Smooth muscle cell (in vitro differentiated cells): ENCODE measurements around the gene SLC25A47. TPM values are rescaled to one million over a fixed set of nuclear protein-coding genes. Genes with fewer than 3 reads are reported as not detected.

Experiments
- DNase-seq: peaks from one replicate; lab custom pipeline; 2025; ENCODE audit not compliant: unreplicated experiment; lab: John Stamatoyannopoulos, UW
- H2AFZ ChIP-seq: fragments of 200-600 bp; sonication (generic); 2 replicates; pipeline ENCODE4 v1.6.0; 2016; ENCODE audit warnings: antibody characterized with exemption, low read depth, mild to moderate bottlenecking
- H3F3A ChIP-seq: fragments of 200-600 bp; sonication (generic); 2 replicates; pipeline ENCODE4 v1.6.0; 2017; ENCODE audit warnings: antibody characterized with exemption, low read depth
- H3K27ac ChIP-seq: fragments of 200-600 bp; sonication (generic); 2 replicates; pipeline ENCODE4 v1.5.1; 2016; ENCODE audit warnings: low read depth, mild to moderate bottlenecking
- H3K27me3 ChIP-seq: fragments of 200-600 bp; sonication (generic); 2 replicates; pipeline ENCODE4 v1.6.1; 2016; ENCODE audit warnings: low read depth, mild to moderate bottlenecking
- H3K36me3 ChIP-seq: fragments of 200-600 bp; sonication (generic); 2 replicates; pipeline ENCODE4 v1.5.1; 2016; ENCODE audit warnings: low read depth
- H3K4me1 ChIP-seq: fragments of 200-600 bp; sonication (generic); 2 replicates; pipeline ENCODE4 v1.5.1; 2016; ENCODE audit warnings: low read depth
- H3K4me2 ChIP-seq: fragments of 200-600 bp; sonication (generic); 2 replicates; pipeline ENCODE4 v1.6.0; 2016; ENCODE audit warnings: mild to moderate bottlenecking
- H3K4me3 ChIP-seq: fragments of 200-600 bp; sonication (generic); 2 replicates; pipeline ENCODE4 v1.5.1; 2016; ENCODE audit warnings: mild to moderate bottlenecking
- H3K79me2 ChIP-seq: fragments of 200-600 bp; sonication (generic); 2 replicates; pipeline ENCODE4 v1.6.0; 2016; ENCODE audit warnings: low read depth, mild to moderate bottlenecking
- H3K9ac ChIP-seq: fragments of 200-600 bp; sonication (generic); 2 replicates; pipeline ENCODE4 v1.6.0; 2016; ENCODE audit warnings: low read depth
- H3K9me3 ChIP-seq: fragments of 200-600 bp; sonication (generic); replicated peaks from 2 replicates; pipeline ENCODE4 v1.5.1; 2016; ENCODE audit warnings: low read depth
- H4K20me1 ChIP-seq: fragments of 200-600 bp; sonication (generic); 2 replicates; pipeline ENCODE4 v1.6.0; 2016; ENCODE audit warnings: low read depth
- WGBS: methylation state at CpG from one replicate; pipeline ENCODE4 v1.1.7; 2016; ENCODE audit warnings: low lambda C conversion rate; 5-methylcytosine and 5-hydroxymethylcytosine counted together
- polyA plus RNA-seq: library from polyadenylated mRNA; unstranded; fragments of >200 nt; fragmentation: Nextera tagmentation; extraction: Ambion mirVana; gene quantifications from 2 replicates; pipeline ENCODE4 v1.2.1, GENCODE V29; 2016
- total RNA-seq: library from RNA; depleted of rRNA; stranded (reverse); fragments of >200 nt; gene quantifications from 2 replicates; pipeline ENCODE4 v1.2.3, GENCODE V29; 2014
- TF ChIP-seq, protein P1 (sequence below): fragments of 200-600 bp; sonication (generic); IDR thresholded peaks from 2 replicates; pipeline ENCODE4 v1.5.1; 2017; ENCODE audit warnings: borderline replicate concordance, mild to moderate bottlenecking, antibody characterized with exemption; ENCODE audit not compliant: insufficient read depth, poor library complexity, severe bottlenecking

The SLC25A47 gene
- total and polyA plus RNA-seq, 2 experiments from 2014 or later: not detected

DNA sequence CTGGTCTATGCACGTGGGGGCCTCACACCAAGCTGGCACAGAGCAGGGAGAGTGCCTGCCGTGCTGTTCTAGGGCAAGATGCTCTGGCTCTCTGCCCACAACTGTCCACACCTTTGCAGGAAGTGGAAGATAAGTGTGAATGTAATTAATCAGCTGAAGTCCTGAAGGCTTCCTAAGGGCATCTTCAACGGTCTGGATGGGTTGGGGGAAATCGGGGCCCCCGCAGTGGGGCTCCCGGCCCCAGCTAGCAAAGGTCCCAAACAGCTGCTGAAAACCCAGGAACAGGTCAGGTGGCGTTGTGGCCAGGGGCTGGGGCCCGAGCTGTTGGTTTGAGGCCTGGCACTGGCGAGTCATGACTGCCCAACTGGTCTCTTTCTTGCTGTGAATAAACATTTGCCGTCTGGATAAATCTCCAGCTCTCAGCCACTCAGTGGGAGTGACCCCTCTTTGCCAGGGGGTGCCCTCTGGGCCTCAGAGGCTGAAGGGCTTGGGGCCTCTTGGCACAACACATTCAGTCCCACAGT is 10.2 kb upstream of the SLC25A47 start:
- peaks cover 3% of the 10 kb centered on the region for H4K20me1 ChIP-seq
- H3K4me3 ChIP-seq: no peak overlapping the region
- no peak overlapping the region for H3K9ac ChIP-seq
- H3K27me3 ChIP-seq: no peaks in the 10 kb centered on the region
- no peaks in the 10 kb centered on the region for H3K36me3 ChIP-seq
- no peak overlapping the region for H2AFZ ChIP-seq
- H3K27ac ChIP-seq: no peak overlapping the region
- H3K4me2 ChIP-seq: no peak overlapping the region
- H3K9me3 ChIP-seq: no peaks in the 10 kb centered on the region
- H3F3A ChIP-seq: no peaks in the 10 kb centered on the region
- peaks cover 7% of the 10 kb centered on the region for H3K4me1 ChIP-seq
- H3K79me2 ChIP-seq: no peaks in the 10 kb centered on the region
- TF ChIP-seq, protein P1, sequence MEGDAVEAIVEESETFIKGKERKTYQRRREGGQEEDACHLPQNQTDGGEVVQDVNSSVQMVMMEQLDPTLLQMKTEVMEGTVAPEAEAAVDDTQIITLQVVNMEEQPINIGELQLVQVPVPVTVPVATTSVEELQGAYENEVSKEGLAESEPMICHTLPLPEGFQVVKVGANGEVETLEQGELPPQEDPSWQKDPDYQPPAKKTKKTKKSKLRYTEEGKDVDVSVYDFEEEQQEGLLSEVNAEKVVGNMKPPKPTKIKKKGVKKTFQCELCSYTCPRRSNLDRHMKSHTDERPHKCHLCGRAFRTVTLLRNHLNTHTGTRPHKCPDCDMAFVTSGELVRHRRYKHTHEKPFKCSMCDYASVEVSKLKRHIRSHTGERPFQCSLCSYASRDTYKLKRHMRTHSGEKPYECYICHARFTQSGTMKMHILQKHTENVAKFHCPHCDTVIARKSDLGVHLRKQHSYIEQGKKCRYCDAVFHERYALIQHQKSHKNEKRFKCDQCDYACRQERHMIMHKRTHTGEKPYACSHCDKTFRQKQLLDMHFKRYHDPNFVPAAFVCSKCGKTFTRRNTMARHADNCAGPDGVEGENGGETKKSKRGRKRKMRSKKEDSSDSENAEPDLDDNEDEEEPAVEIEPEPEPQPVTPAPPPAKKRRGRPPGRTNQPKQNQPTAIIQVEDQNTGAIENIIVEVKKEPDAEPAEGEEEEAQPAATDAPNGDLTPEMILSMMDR: no peak
- 80% methylated on average over 10 of the region's 10 CpGs for WGBS
- no peak for DNase-seq

DNA sequence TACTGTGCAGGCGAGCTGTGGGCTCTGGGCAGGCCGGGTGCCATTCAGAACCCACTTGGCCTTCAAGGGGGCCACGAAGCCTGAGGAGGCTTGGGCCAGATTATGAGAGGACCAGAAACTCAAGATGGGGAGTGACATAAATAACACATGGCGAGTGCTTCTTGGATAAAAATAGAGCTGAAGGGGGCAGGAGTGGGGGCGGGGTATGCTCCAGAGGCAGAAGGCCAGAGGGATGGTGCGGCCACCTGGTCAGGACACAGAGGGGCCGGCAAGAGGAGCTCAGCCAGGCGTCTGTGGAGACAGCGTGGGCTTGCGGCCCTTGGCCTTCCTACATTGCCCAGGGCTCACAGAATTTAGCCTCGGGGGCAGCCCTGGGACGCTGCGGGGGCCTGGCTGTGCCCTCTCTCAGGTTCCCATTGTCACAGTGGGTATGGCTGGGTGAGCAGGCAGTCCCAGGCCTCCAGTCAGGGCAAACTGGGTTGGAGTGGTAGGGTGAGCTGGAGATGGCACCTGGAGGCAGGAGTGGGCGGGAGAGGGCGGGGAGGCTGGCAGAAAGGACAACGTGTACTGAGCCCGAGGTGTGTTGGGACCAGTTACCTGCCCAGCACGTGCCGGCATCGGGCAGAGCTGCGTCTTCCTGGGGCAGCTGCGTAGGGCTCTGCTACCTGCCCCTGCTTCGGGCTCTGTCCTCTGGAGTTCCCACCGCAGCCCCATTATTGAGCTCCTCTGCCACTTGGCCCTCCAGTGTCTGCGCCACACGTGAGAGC is 9.5 kb upstream of the SLC25A47 start:
- Histone ChIP-seq H3K9me3 (no peaks in the 10 kb centered on the region), H3K36me3 (no peaks in the 10 kb centered on the region), H2AFZ (no peak overlapping the region), H3K4me2 (no peak overlapping the region), H3K79me2 (no peaks in the 10 kb centered on the region), H3K4me1 (peaks cover 12% of the 10 kb centered on the region), H4K20me1 (no peaks in the 10 kb centered on the region), H3K9ac (no peak overlapping the region), H3K27me3 (no peaks in the 10 kb centered on the region), H3K27ac (no peak overlapping the region), H3F3A (no peaks in the 10 kb centered on the region), H3K4me3 (no peak overlapping the region)
- WGBS: 92% methylated on average over 26 of the region's 26 CpGs
- DNase-seq: no peak
- TF ChIP-seq, protein P1: no peak

DNA sequence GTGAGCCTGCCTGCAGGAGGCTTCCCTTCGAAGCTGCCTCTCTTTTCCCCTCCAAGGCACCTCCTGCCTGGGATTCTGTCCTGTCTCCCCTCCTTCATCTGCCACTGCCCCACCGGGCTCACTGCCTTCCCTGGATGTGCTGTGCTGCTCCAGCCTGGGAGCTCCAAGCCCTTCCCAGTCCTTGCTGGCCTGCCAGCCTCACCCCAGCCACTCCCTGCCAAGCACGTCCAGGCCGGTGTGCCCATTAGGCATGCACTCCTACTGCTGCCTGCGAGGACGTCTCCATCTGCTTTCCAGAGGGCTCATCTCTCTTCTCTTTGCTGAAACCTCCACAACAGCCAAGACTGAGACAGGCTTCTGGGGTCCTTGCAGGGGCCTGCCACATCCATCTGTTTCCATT is 8.4 kb upstream of the SLC25A47 start:
- H3K27me3 ChIP-seq: no peaks in the 10 kb centered on the region

More for the DNA sequence above, 8.4 kb upstream of the SLC25A47 start:
- H3K36me3 ChIP-seq: no peaks in the 10 kb centered on the region
- H3K4me1 ChIP-seq: peaks cover 12% of the 10 kb centered on the region
- no peaks in the 10 kb centered on the region for H4K20me1 ChIP-seq
- no peak overlapping the region for H3K9ac ChIP-seq
- 96% methylated on average over 6 of the region's 6 CpGs for WGBS
- DNase-seq: no peak
- TF ChIP-seq, protein P1: no peak
- H3K9me3 ChIP-seq: no peaks in the 10 kb centered on the region
- H3K27ac ChIP-seq: no peak overlapping the region
- H3K4me2 ChIP-seq: no peak overlapping the region
- H3F3A ChIP-seq: no peaks in the 10 kb centered on the region
- no peak overlapping the region for H3K4me3 ChIP-seq
- H3K79me2 ChIP-seq: no peaks in the 10 kb centered on the region
- no peak overlapping the region for H2AFZ ChIP-seq
